ENCODE measurements around the gene MSI2.

The MSI2 gene

DNA sequence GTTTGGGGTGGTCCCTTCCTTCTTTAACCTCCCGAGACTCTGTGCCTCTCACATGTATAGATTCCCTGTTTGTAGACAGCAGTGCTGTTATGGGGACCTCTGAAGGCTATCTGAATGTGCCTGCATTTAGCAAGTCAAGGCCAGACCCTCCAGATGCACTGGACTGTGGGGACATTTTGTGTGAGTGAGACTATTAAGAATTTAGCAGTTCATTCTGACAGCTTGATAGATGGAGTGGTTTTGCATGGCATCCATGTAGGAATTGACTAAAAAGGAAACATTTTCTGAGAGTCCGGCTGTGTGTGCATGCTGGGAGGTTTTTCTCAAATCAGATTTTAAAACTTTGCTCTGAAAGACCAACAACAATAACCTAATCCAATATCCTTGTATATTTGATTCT lies 226.3 kb downstream of the MSI2 start:
- ChIA-PET POLR2A (ENCODE audit: low non-redundant PET) (no interaction called here), CTCF (no interaction called here)
- TF ChIP-seq, protein P1, sequence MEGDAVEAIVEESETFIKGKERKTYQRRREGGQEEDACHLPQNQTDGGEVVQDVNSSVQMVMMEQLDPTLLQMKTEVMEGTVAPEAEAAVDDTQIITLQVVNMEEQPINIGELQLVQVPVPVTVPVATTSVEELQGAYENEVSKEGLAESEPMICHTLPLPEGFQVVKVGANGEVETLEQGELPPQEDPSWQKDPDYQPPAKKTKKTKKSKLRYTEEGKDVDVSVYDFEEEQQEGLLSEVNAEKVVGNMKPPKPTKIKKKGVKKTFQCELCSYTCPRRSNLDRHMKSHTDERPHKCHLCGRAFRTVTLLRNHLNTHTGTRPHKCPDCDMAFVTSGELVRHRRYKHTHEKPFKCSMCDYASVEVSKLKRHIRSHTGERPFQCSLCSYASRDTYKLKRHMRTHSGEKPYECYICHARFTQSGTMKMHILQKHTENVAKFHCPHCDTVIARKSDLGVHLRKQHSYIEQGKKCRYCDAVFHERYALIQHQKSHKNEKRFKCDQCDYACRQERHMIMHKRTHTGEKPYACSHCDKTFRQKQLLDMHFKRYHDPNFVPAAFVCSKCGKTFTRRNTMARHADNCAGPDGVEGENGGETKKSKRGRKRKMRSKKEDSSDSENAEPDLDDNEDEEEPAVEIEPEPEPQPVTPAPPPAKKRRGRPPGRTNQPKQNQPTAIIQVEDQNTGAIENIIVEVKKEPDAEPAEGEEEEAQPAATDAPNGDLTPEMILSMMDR (conservative IDR thresholded peaks at IDR 0.05; ENCODE audit: low read depth), result no peak

DNA sequence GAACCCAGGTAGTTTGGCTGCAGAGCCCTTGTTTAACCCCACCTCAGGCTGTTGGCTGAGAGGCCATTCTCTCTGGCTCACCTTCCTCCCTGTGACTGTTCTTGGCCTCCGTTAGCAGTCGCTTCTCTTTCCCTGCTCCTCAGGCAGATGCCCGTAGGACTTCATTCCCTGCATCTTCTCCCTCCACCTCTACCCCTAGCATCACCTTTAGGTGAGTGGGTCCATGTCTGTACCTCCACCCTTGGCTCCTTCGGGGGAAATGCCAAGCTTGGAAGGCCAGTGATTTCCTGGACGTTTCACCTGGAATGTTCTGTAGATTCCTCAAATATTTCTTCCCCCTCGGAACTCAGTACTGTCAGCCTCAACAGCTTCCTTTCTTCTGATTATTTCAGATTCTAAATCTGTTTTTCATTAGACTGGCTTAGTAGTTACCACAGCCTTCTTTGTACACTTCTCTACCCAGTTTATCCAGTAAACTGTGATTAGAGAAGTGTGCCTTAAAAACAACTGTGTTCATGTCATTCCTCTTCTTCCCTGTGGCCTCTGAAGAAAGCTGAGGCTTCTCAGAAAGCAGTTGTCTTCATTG lies 227.9 kb downstream of the MSI2 start:
- TF ChIP-seq, protein P1 (conservative IDR thresholded peaks at IDR 0.05; ENCODE audit: low read depth), result no peak
- ChIA-PET POLR2A (ENCODE audit: low non-redundant PET) (no interaction called here), CTCF (interaction anchor here (0.5 kb wide), 1 partner anchor 30 kb away, joined by 3 read pairs; no protein-coding TSS in a partner anchor)
- DNase-seq (ENCODE audit: low spot score), result no peak
- no peak overlapping the region for H3K27ac ChIP-seq

More for the DNA sequence above, 226.3 kb downstream of the MSI2 start:
- DNase-seq (ENCODE audit: low spot score), result no peak
- no peak overlapping the region for H3K27ac ChIP-seq

DNA sequence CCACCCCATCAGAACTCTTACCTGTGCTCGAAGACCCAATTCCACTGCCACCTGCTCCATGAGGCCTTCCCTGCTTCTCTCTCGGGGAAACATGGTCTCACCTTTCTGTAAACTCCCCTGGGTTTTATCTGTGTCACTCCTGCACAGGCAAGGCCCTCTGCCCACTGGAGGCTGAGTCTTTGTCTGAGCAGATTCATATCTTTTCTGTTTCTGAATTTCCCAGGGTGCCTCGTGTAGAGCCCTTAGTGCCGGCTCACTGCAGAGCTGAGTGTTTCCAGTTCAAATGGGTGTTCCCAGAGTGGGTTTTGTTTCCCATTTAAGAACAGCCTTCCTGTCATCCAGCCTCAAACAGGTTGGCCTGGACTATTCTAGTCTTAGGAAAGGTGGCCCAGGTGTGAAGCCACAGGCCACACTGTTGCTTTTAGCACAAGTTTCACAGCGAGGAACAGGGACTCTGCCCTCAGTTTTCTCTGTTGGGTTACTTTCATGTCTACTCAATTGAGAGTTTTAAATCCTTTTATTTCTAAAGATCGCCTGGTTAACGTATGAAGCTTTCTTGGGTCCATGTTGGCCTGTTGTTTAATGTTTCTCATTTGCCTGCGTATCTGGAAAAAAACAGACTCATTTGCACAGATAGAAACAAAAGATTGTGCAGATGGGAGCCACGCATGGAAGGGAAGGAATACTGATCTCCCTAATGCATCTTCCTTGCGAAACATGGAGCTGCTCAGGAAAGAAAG lies 228.7 kb downstream of the MSI2 start:
- TF ChIP-seq, protein P1 (conservative IDR thresholded peaks at IDR 0.05; ENCODE audit: low read depth), result no peak
- CTCF ChIA-PET, result interaction anchor here (0.6 kb wide), 1 partner anchor 17 kb away, joined by 6 read pairs; no protein-coding TSS in a partner anchor
- DNase-seq (ENCODE audit: low spot score), result no peak
- POLR2A ChIA-PET (ENCODE audit: low non-redundant PET), result no interaction called here
- H3K27ac ChIP-seq, result no peak overlapping the region

DNA sequence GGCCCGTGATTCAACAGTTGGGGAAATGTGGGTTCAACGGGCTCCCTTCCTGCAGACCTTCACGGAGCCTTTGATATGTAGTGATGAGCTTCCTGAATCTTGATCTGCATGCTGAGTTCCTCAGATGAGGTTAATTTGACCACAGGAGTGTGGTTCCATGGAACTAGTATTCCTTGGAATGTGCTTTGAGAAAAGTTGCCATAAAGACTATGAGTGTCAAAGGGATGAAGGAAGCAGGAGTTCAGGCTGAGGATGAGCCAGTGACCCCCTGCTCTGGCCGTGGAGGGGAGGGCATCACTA lies 229.2 kb downstream of the MSI2 start:
- POLR2A ChIA-PET (ENCODE audit: low non-redundant PET), result no interaction called here
- H3K27ac ChIP-seq, result no peak overlapping the region
- CTCF ChIA-PET, result no interaction called here

DNA sequence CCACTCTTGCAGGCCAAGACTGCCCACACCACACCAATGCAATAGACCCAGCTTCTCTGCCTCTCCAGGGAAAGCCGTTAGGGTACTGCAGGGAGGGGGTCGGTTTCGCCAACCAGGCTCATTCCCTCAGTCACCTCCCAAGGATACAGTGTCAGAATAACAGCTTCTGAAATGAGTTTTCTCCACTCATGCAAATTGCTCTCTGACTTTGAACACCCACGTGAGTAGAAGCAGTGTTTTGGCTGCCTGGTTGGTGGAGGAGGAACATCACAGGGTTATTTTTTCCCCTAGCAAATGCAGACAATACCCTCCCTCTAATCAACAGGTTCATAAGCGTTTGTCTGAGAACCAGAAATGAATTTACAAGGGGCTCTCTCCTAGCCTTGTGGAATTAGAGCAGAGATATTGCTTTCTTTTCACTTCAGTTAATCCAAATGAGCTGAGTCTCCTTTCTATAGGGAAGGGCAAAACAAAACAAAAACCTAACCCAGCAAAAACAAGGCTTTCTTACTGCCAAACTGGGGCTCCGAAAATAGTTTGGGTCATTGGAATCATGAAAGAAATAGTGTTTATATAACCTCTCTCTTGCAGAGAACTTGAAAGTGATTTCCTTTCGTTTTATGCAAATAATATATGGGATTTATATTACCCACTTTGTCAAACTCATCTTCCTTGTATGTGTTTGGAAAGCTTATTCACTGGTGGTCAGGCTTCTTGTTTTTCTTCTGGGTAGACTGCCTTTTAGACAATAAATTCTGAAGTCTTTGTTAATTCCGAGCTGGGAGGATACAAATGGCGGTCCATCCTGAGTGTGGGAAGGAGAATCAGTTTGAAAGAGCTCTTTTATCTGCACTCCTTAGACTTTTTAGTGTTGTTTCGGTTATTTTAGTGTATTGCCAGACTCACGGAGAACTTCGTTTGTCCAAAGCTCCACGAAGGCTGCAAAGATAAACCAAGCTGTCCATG lies 229.9 kb downstream of the MSI2 start:
- DNase-seq (ENCODE audit: low spot score), result no peak
- TF ChIP-seq, protein P1 (conservative IDR thresholded peaks at IDR 0.05; ENCODE audit: low read depth), result no peak
- ChIA-PET CTCF (interaction anchor here (0.7 kb wide), 1 partner anchor 37 kb away, joined by 3 read pairs; no protein-coding TSS in a partner anchor), POLR2A (ENCODE audit: low non-redundant PET) (no interaction called here)
- H3K27ac ChIP-seq, result no peak overlapping the region

More for the DNA sequence above, 229.2 kb downstream of the MSI2 start:
- TF ChIP-seq, protein P1 (conservative IDR thresholded peaks at IDR 0.05; ENCODE audit: low read depth), result no peak
- DNase-seq (ENCODE audit: low spot score), result no peak

DNA sequence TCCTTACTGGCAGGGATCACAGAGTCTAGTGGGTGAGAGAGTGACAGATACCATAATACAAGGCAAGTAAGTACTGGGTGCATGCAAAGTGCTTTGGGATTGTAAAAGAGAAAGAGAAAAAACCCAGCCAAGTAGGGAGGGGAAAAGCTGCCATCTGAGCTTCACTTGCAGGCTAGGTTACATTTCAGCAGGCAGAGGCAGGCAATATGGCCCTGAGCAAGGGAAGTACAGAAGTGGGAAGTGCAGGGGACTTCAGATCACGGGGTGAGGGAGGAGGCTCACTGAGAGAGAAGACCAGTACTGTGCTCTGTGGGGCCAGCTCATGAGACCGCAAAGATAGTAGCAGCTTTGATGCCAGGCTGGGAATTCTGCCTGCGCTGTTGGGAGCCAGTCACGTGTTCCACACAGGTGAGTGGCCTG lies 230.6 kb downstream of the MSI2 start:
- POLR2A ChIA-PET (ENCODE audit: low non-redundant PET), result no interaction called here
- CTCF ChIA-PET, result interaction anchor here (0.7 kb wide), 2 partner anchors 11 to 38 kb away, joined by 3 read pairs; no protein-coding TSS in a partner anchor
- TF ChIP-seq, protein P1 (conservative IDR thresholded peaks at IDR 0.05; ENCODE audit: low read depth), result no peak
- no peak for DNase-seq (ENCODE audit: low spot score)
- no peak overlapping the region for H3K27ac ChIP-seq
